Activated CD4-positive, alpha-beta memory T cell treated with anti-CD3 and anti-CD28 coated beads, Interleukin-2, amount 10 ng/mL, durations not matched to agents 7 days and 5 days (primary cell): ENCODE measurements around the gene DDB1. TPM values are rescaled to one million over a fixed set of nuclear protein-coding genes. Genes with fewer than 3 reads are reported as not detected.
"Not testable (repeated sequence)": the region's sequence is repeated elsewhere in the genome, so short reads cannot be mapped to it uniquely, and the experiment has no call there.

Experiments
- CTCF ChIA-PET: fragments of 350-600 bp; sonication (Branson Sonifier 250); formaldehyde crosslinking; loops from one replicate; lab custom pipeline; 2021; ENCODE audit warnings: antibody characterized with exemption, inconsistent platforms; lab: Charles Lee
- POLR2A ChIA-PET: fragments of 350-600 bp; sonication (Branson Sonifier 250); formaldehyde crosslinking; loops from one replicate; lab custom pipeline; 2021; ENCODE audit warnings: antibody characterized with exemption; lab: Charles Lee
- DNase-seq: peaks from one replicate; pipeline ENCODE4 v3.0.0-alpha.2; 2020
- H3K27ac Mint-ChIP-seq: one replicate; pipeline ENCODE4 v1.8.0; 2021; ENCODE audit warnings: mild to moderate bottlenecking, mixed read lengths
- H3K27me3 Mint-ChIP-seq: one replicate; pipeline ENCODE4 v1.8.0; 2021; ENCODE audit warnings: mixed read lengths
- H3K36me3 Mint-ChIP-seq: one replicate; pipeline ENCODE4 v1.8.0; 2021; ENCODE audit warnings: low read depth, mixed read lengths
- H3K4me1 Mint-ChIP-seq: one replicate; pipeline ENCODE4 v1.8.0; 2021; ENCODE audit warnings: mixed read lengths
- H3K4me3 Mint-ChIP-seq: one replicate; pipeline ENCODE4 v1.8.0; 2021; ENCODE audit warnings: mild to moderate bottlenecking, mixed read lengths
- H3K9me3 Mint-ChIP-seq: one replicate; pipeline ENCODE4 v1.8.0; 2021; ENCODE audit warnings: mixed read lengths
- total RNA-seq, 2 experiments: library from RNA; stranded (reverse); gene quantifications; one replicate each; pipeline ENCODE4 v1.2.3, GENCODE V29; 2021

DDB1 gene
- total RNA-seq, 2 experiments from 2014 or later = 166 to 174 TPM

DNA sequence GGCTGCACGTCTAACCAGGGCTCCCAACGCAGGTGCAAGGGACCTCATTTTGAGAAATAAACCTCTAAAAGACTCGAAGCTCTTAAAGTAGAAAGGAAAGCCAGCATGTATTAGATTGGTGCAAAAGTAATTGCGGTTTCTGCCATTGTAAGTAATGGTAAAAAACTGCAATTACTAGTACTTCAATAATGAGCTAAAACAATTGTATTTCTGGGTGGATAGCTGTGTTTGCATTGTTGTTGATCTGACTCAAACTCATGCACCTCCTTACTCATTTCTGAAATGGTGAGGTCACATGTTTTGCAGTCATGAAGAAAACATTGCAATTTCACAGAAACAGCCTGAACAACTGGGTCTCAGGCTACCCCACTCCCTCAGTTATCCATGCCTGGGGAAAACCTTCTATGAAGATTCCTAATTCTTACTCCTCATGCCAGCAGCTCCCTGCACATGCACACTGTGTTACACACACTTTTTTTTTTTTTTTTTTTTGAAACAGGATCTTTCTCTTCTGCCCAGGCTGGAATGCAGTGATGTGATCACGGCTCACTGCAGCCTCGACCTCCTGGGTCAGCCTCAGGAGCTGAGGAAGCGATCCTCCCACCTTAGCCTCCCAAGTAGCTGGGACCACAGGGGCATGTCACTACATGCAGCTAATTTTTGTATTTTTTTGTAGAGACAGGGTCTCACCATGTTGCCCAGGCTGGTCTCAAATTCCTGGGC, 62.4 kb downstream of the DDB1 start:
- Mint-ChIP-seq H3K4me1 (peaks cover 20% of the 10 kb centered on the region), H3K9me3 (no peaks in the 10 kb centered on the region), H3K27ac (peak overlapping the region; percentile 66), H3K36me3 (no peaks in the 10 kb centered on the region), H3K27me3 (peaks cover 3% of the 10 kb centered on the region), H3K4me3 (no peak overlapping the region)
- ChIA-PET CTCF (interaction anchor here (0.6 to 1.7 kb wide), 7 partner anchors 10 to 176 kb away, joined by 3 to 7 read pairs (median 4); partner anchors contain the start of gene VWCE), POLR2A (interaction anchor here (0.7 to 1.6 kb wide), 6 partner anchors 12 to 158 kb away, joined by 3 to 6 read pairs (median 3); partner anchors contain the start of genes TMEM138 and VWCE)
- DNase-seq = no peak

DNA sequence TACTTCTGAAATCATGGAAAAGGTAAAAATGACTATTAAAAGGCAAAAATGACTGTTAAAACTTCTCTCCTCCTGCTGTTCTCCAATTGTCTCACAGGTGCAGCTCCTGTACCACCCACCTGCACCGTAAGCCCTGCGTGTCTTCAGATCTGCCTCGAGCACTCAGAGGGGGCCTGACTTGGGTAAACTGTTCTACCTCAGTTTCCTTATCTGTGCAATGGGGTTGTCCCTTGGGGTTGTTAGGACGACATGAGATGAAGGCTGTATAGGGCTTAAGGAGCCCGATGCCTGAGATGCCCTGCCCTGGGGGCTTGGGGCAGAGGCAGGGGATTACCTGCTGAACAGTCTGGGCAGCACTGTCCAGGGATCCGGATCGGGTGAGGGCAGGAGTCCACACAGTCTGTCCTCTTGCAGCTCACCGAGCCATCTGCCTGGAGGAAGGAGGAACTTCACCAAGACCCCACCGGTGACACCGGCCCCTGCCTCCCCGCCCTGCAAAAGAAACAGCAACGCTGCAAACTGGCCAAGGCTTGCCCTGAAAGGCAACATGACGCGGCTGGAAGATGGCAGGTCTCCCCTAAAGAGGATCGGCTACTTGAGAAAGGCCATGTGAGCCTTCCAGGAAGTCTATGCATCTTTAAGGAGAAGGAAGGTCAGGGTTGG, 64.2 kb downstream of the DDB1 start:
- no peak overlapping the region for H3K4me3 Mint-ChIP-seq
- no peaks in the 10 kb centered on the region for H3K36me3 Mint-ChIP-seq
- H3K27ac Mint-ChIP-seq = no peak overlapping the region
- ChIA-PET CTCF (interaction anchor here (1.2 kb wide), 1 partner anchor 15 kb away, joined by 3 read pairs; no protein-coding TSS in a partner anchor), POLR2A (no interaction called here)
- H3K9me3 Mint-ChIP-seq = no peaks in the 10 kb centered on the region
- DNase-seq = no peak
- H3K27me3 Mint-ChIP-seq = no peaks in the 10 kb centered on the region
- peaks cover 17% of the 10 kb centered on the region for H3K4me1 Mint-ChIP-seq

DNA sequence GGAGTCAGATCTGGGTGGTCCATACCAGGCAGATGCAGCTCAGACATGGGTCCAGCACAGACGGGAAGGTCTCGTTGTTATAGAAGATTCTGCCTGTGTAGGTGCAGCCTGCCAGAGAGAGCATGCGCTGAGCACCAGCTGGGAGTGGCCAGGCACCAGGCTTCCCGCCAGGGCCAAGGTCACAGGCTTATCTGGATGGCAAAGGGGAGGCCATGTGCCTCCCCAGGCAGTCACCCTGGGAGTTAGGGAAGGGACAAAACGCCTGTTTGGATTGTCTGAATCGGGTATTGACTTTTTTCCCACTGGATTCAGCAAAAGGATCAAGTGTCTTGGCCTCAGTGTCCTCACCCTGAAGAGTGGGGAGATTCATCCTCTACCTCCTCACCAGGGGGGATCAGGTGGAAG, 65.5 kb downstream of the DDB1 start:
- CTCF ChIA-PET = interaction anchor here (1.2 kb wide), 1 partner anchor 13 kb away, joined by 3 read pairs; no protein-coding TSS in a partner anchor
- no peak for DNase-seq
- POLR2A ChIA-PET = no interaction called here
- H3K9me3 Mint-ChIP-seq = no peaks in the 10 kb centered on the region
- H3K27ac Mint-ChIP-seq = no peak overlapping the region
- no peaks in the 10 kb centered on the region for H3K36me3 Mint-ChIP-seq
- H3K4me1 Mint-ChIP-seq = peaks cover 16% of the 10 kb centered on the region
- no peak overlapping the region for H3K4me3 Mint-ChIP-seq
- peaks cover under 1% of the 10 kb centered on the region for H3K27me3 Mint-ChIP-seq

DNA sequence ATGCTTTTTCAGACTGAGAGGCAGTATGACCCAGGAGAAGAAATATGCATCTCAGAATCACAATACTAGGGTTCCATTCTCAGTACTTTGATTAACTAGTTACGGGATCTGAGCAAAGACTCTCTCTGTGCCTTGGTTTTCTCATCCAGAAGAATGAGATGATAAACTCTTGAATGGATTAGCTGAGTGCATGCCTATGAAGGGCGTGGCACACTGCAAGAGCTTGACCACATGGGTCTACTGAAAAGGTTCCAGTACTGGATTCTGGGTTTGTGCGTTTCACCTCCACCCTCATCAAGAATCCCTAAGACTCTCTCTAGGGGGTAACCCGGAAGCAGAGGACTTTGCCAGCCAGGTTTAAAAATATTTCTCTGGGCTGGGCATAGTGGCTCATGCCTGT, 66.3 kb downstream of the DDB1 start:
- DNase-seq = no peak
- H3K4me3 Mint-ChIP-seq = no peak overlapping the region
- H3K36me3 Mint-ChIP-seq = no peaks in the 10 kb centered on the region
- CTCF ChIA-PET = no interaction called here
- POLR2A ChIA-PET = no interaction called here
- H3K4me1 Mint-ChIP-seq = peaks cover 16% of the 10 kb centered on the region
- H3K27ac Mint-ChIP-seq = no peak overlapping the region
- no peaks in the 10 kb centered on the region for H3K9me3 Mint-ChIP-seq
- H3K27me3 Mint-ChIP-seq = peaks cover 2% of the 10 kb centered on the region

DNA sequence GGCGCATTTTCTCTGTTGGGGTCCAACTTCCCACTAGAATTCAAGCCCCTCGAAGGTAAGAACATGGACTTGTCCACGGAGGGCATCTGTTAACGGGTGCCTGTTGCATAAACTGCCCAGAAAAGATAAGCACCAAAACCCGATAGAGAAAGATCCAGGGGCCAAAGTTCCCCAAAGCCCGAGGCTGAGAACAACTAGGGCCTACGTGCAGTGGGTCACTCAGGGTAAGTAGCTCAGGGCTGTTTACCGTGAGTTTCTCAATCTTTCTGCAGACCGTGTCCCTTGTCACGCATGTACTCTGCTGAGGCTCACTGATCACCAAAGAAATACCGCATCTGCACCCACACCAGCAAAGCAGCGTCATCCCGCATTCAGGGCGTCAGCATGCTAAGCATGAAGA, 67.5 kb downstream of the DDB1 start:
- no peak for DNase-seq
- Mint-ChIP-seq H3K4me1 (peaks cover 9% of the 10 kb centered on the region), H3K27me3 (peaks cover 4% of the 10 kb centered on the region), H3K4me3 (no peak overlapping the region), H3K27ac (no peak overlapping the region), H3K36me3 (no peaks in the 10 kb centered on the region), H3K9me3 (no peaks in the 10 kb centered on the region)
- CTCF ChIA-PET = interaction anchor here (1.0 kb wide), 1 partner anchor 11 kb away, joined by 3 read pairs; no protein-coding TSS in a partner anchor
- POLR2A ChIA-PET = no interaction called here

DNA sequence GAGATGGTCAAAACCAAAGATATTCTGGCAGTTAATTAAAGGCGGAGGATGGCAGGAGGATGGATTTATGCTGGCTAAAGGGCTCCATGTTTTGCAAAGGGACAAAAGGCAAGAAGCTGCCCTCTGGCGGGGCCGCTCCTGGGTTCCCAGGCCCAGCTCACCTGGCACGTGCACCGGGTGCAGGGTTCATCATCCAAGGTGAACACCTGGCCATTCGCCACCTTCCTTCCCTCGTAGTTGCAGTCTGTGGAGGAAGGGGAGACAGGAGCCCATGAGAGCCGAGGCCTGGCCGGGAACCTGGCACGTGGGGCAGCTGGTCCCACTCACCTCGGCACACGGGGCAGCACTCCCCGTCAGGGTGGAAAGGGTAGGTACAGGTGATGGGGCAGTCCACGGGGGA, 68.1 kb downstream of the DDB1 start:
- POLR2A ChIA-PET = interaction anchor here (1.2 kb wide), 1 partner anchor 10 kb away, joined by 4 read pairs; no protein-coding TSS in a partner anchor

DNA sequence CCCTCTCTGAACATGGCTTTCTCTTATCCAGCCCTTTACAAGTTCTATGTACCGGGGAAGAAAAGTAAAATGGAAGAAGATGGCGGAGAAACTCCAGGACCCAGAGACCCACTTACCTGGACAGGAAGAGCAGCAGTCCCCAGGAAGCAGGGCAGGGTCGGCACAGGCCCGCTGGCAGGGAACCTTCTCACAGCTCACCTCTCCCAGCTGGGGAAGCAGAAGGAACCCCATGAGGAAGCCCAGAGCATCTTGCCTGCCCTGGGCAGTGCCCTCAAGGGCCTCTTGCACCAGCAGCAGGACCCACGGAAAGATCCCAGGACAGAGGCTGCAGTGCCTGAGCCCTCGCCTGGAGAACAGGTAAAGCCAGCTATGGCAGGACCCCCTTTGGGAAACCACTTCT, 68.5 kb downstream of the DDB1 start:
- H3K4me3 Mint-ChIP-seq = no peak overlapping the region
- no peak overlapping the region for H3K27ac Mint-ChIP-seq
- peaks cover 4% of the 10 kb centered on the region for H3K27me3 Mint-ChIP-seq
- peaks cover 2% of the 10 kb centered on the region for H3K4me1 Mint-ChIP-seq
- H3K9me3 Mint-ChIP-seq = no peaks in the 10 kb centered on the region
- no peak for DNase-seq
- ChIA-PET CTCF (interaction anchor here (1.0 to 1.2 kb wide), 2 partner anchors 10 to 121 kb away, joined by 3 read pairs; no protein-coding TSS in a partner anchor), POLR2A (interaction anchor here (1.2 kb wide), 1 partner anchor 10 kb away, joined by 4 read pairs; no protein-coding TSS in a partner anchor)
- no peaks in the 10 kb centered on the region for H3K36me3 Mint-ChIP-seq

More for the DNA sequence above, 68.1 kb downstream of the DDB1 start:
- no peaks in the 10 kb centered on the region for H3K9me3 Mint-ChIP-seq
- H3K4me3 Mint-ChIP-seq = no peak overlapping the region
- DNase-seq = no peak
- CTCF ChIA-PET = interaction anchor here (1.0 to 1.2 kb wide), 2 partner anchors 11 to 121 kb away, joined by 3 read pairs; no protein-coding TSS in a partner anchor
- H3K27ac Mint-ChIP-seq = no peak overlapping the region
- peaks cover 4% of the 10 kb centered on the region for H3K27me3 Mint-ChIP-seq
- H3K36me3 Mint-ChIP-seq = no peaks in the 10 kb centered on the region
- peaks cover 5% of the 10 kb centered on the region for H3K4me1 Mint-ChIP-seq

DNA sequence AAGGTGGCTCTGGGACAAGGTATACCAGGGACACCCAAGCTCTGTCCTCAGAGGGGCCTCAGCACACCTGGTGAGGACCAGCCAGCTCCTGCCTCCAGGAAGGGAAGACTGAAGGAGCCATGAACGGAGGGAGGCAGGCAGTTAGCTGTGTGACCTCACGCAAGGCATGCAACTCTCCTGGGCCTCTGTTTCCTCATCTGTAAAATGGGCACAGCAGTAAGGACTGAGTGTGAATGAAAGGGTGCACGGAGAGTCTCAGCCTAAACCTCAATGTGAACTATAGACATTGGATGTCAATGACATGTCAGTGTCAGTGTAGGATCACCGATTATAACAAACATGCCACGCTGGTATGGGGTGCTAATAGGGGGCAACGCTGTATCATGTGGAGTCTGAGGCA, 73.5 kb downstream of the DDB1 start:
- POLR2A ChIA-PET = no interaction called here
- Mint-ChIP-seq H3K27ac (no peak overlapping the region), H3K27me3 (peaks cover 4% of the 10 kb centered on the region), H3K36me3 (no peaks in the 10 kb centered on the region), H3K4me3 (no peak overlapping the region), H3K9me3 (no peaks in the 10 kb centered on the region), H3K4me1 (no peaks in the 10 kb centered on the region)
- CTCF ChIA-PET = interaction anchor here (1.3 to 1.5 kb wide), 2 partner anchors 35 to 126 kb away, joined by 3 to 4 read pairs; partner anchors contain the start of gene VWCE
- no peak for DNase-seq

DNA sequence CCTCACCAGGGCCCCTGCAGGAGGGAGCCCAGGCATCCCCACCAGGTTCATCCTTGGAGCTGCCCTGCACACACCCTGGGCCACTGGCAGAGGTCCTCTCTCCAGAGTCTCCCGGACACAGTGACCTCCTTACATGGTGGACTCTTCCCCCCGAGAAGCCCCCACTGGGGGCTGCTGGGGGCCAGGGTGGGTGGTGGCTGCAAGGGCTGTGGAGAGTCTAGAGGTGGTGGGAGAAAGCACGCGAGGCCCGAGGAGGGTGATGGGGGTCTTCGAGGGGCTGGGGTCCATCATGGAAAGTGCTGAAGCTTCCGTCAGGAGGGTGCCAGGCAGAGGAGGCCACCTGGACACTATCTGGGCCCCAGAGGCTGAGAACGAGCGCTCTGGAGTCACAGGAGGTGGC, 74.4 kb downstream of the DDB1 start:
- H3K4me3 Mint-ChIP-seq = no peak overlapping the region
- H3K4me1 Mint-ChIP-seq = no peaks in the 10 kb centered on the region
- DNase-seq = no peak
- H3K27ac Mint-ChIP-seq = no peak overlapping the region
- POLR2A ChIA-PET = no interaction called here
- H3K9me3 Mint-ChIP-seq = no peaks in the 10 kb centered on the region
- no peaks in the 10 kb centered on the region for H3K36me3 Mint-ChIP-seq
- CTCF ChIA-PET = interaction anchor here (1.3 to 1.5 kb wide), 2 partner anchors 36 to 127 kb away, joined by 3 to 4 read pairs; partner anchors contain the start of gene VWCE
- peaks cover 4% of the 10 kb centered on the region for H3K27me3 Mint-ChIP-seq

DNA sequence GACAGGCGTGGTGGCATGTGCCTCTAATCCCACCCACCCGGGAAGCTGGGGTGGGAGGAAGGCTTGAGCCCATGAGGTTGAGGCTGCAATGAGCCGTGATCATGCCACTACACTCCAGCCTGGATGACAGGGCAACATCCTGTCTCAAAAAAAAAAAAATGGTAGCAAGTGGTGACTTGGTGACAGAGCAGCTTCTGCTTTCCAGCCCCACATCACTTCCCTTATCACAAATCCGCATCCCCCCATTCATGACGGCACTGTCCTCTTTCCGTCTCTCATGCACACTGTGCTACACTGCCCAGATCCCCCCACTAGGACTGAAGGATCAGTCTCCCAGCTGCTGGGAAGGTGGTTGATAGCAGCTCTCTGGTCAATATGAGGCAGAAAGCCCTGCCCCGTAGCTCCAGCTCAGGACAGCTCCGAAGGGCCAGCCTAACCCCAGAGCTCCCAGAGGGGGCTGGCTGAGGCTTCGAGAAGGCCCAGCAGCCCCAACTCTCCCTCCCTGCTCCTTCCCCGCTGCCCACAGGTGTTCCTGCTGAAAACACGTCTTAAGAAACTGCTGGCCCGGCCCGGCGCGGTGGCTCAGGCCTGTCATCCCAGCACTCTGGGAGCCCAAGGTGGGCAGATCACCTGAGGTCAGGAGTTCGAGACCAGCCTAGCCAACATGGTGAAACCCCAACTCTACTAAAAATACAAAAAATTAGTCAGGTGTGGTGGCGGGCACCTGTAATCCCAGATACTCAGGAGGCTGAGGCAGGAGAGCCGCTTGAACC, 76.0 kb downstream of the DDB1 start:
- Mint-ChIP-seq H3K9me3 (no peaks in the 10 kb centered on the region), H3K36me3 (no peaks in the 10 kb centered on the region), H3K4me3 (no peak overlapping the region), H3K27ac (no peak overlapping the region), H3K27me3 (peaks cover 6% of the 10 kb centered on the region), H3K4me1 (no peaks in the 10 kb centered on the region)
- no peak for DNase-seq
- ChIA-PET POLR2A (no interaction called here), CTCF (interaction anchor here (1.0 to 1.1 kb wide), 2 partner anchors 23 to 178 kb away, joined by 3 to 4 read pairs; no protein-coding TSS in a partner anchor)

DNA sequence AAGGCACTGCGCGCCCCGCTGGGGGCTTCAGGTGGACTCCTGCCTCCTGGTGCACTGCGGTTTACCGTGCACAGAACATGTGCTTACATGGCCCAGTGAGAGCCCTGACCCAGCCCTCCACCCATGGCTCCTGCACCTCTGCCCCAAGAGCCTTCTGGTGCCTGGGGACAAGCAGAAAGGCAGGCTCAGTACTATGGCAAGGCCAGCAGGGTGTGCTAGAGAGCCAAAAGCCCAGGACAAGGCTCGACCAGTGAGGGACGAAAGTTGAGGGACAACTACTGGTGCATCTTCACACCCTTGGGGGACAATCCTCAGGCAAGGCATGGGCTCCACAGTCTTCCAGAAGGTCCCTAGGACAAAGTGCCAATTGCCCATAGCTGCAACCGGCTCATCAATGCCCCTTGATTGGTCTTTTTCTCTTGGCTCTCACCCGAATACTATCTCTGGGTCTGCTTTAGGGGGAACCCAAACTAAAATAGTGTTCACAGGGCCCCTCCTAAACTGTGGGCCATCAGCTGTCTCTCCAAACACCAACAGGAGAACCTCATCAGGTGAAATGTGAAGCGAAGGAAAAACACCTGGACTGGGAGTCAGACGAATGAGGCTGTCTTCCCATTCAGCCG, 78.4 kb downstream of the DDB1 start:
- H3K4me3 Mint-ChIP-seq = no peak overlapping the region
- ChIA-PET POLR2A (interaction anchor here (1.3 kb wide), 2 partner anchors 10 to 77 kb away, joined by 3 to 4 read pairs; no protein-coding TSS in a partner anchor), CTCF (interaction anchor here (0.7 to 4.4 kb wide), 17 partner anchors 10 to 192 kb away, joined by 3 to 33 read pairs (median 3); partner anchors contain the start of genes CYB561A3, TMEM138 and VWCE)
- H3K27ac Mint-ChIP-seq = no peak overlapping the region
- DNase-seq = peak; percentile 73
- no peaks in the 10 kb centered on the region for H3K36me3 Mint-ChIP-seq
- H3K27me3 Mint-ChIP-seq = peaks cover 3% of the 10 kb centered on the region
- H3K4me1 Mint-ChIP-seq = no peaks in the 10 kb centered on the region
- no peaks in the 10 kb centered on the region for H3K9me3 Mint-ChIP-seq

DNA sequence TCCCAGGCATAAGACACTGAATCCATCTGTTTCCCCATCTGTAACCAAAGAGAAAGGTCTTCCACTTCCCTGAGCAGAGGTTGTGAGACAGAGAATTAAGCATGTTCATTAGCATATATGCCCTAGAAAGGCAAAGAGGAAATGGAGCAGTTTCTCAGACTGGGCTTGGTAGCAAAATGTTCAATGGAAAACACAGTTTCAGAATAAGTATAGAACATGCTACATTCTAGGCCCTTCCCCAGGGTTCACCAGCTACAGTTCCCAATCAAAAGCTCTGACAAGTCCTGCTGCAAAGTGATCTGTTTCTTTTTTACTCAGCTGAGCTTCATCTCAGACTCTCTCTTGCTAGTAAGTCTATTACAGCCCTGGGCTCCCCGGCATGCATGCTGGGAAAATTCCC, 80.6 kb downstream of the DDB1 start:
- H3K4me1 Mint-ChIP-seq, H3K9me3 Mint-ChIP-seq, H3K27me3 Mint-ChIP-seq, H3K4me3 Mint-ChIP-seq, DNase-seq, POLR2A ChIA-PET, H3K27ac Mint-ChIP-seq, H3K36me3 Mint-ChIP-seq: not testable (repeated sequence)
- CTCF ChIA-PET = interaction anchor here (0.7 to 4.4 kb wide), 3 partner anchors 38 to 133 kb away, joined by 3 to 33 read pairs (median 8); partner anchors contain the start of gene VWCE
